Caco-2 (cell line): ENCODE data around the gene ZNF182. TPM values are rescaled to one million over a fixed set of nuclear protein-coding genes. Genes with fewer than 3 reads are reported as not detected.

Source experiments
- BruUV-seq: library from RNA; stranded (reverse); fragments of 400-500 nt; replicated peaks from 2 replicates; lab custom pipeline; 2021; lab: Mats Ljungman, UMichigan
- CTCF ChIA-PET: fragments of 300-600 bp; sonication (Branson Sonifier 250); formaldehyde crosslinking; loops from one replicate; lab custom pipeline; 2022; ENCODE audit warnings: antibody characterized with exemption; lab: Charles Lee
- POLR2A ChIA-PET: fragments of 300-600 bp; sonication (Branson Sonifier 250); formaldehyde crosslinking; loops from one replicate; lab custom pipeline; 2022; ENCODE audit warnings: antibody characterized with exemption; lab: Charles Lee
- DNase-seq, 2 experiments: peaks; one replicate each; pipeline versions ENCODE4 v3.0.0 to v3.0.0-alpha.2; 2020 to 2022
- H3K27me3 ChIP-seq: replicated peaks from 2 replicates; pipeline ENCODE4 v1.6.0; 2011; ENCODE audit warnings: low read length; ENCODE audit not compliant: control insufficient read depth, insufficient read depth
- H3K36me3 ChIP-seq: 2 replicates; pipeline ENCODE4 v1.5.1; 2011; ENCODE audit warnings: low read length; ENCODE audit not compliant: control insufficient read depth, insufficient read depth
- H3K4me1 ChIP-seq: fragments of 250-450 bp; sonication (Bioruptor Pico); 2 replicates; pipeline ENCODE4 v1.5.1; 2020; ENCODE audit warnings: mild to moderate bottlenecking
- H3K4me3 ChIP-seq: 2 replicates; pipeline ENCODE4 v1.5.1; 2011; ENCODE audit warnings: low read depth, mild to moderate bottlenecking, control low read depth, low read length
- H3K9me3 ChIP-seq: fragments of 250-450 bp; sonication (Bioruptor Pico); 2 replicates; pipeline ENCODE4 v1.5.1; 2020; ENCODE audit warnings: mild to moderate bottlenecking, moderate library complexity
- H3K27ac Mint-ChIP-seq: one replicate; pipeline ENCODE4 v1.8.0; 2022; ENCODE audit warnings: mixed read lengths; ENCODE audit not compliant: unreplicated experiment
- H3K27me3 Mint-ChIP-seq: one replicate; pipeline ENCODE4 v1.8.0; 2022; ENCODE audit warnings: mixed read lengths; ENCODE audit not compliant: insufficient read depth, unreplicated experiment
- H3K36me3 Mint-ChIP-seq: one replicate; pipeline ENCODE4 v1.8.0; 2022; ENCODE audit warnings: mild to moderate bottlenecking, mixed read lengths; ENCODE audit not compliant: insufficient read depth, unreplicated experiment
- H3K4me1 Mint-ChIP-seq: one replicate; pipeline ENCODE4 v1.8.0; 2022; ENCODE audit warnings: low read depth, mixed read lengths; ENCODE audit not compliant: unreplicated experiment
- H3K4me3 Mint-ChIP-seq: one replicate; pipeline ENCODE4 v1.8.0; 2022; ENCODE audit warnings: mild to moderate bottlenecking, moderate library complexity, mixed read lengths; ENCODE audit not compliant: unreplicated experiment
- H3K9me3 Mint-ChIP-seq: one replicate; pipeline ENCODE4 v1.8.0; 2022; ENCODE audit warnings: mixed read lengths; ENCODE audit not compliant: unreplicated experiment
- CTCF ChIP-seq, 2 experiments: fragments of 200-600 bp in 1 of 2; IDR thresholded peaks; 1 replicate in 1 of 2; 2 replicates in 1 of 2; pipeline versions ENCODE4 v1.5.1 to v1.8.0; 2011 to 2022; ENCODE audit warnings: antibody characterized with exemption in 1 of 2, control low read depth in 1 of 2, inconsistent platforms in 1 of 2, low read depth in 1 of 2, low read length in 1 of 2, mild to moderate bottlenecking in 1 of 2, moderate library complexity in 1 of 2; ENCODE audit not compliant: insufficient read depth in 1 of 2, severe bottlenecking in 1 of 2, unreplicated experiment in 1 of 2
- intact Hi-C: fragments of 100-400 bp; cut with micrococcal nuclease; formaldehyde crosslinking; loops from one replicate; pipeline ENCODE4 v1.10.0; 2022; ENCODE audit not compliant: unreplicated experiment
- total RNA-seq: library from RNA; stranded (reverse); gene quantifications from 2 replicates; pipeline ENCODE4 v1.2.3, GENCODE V29; 2022

The ZNF182 gene
- total RNA-seq, 1 experiment from 2014 or later: 3.9 TPM

DNA sequence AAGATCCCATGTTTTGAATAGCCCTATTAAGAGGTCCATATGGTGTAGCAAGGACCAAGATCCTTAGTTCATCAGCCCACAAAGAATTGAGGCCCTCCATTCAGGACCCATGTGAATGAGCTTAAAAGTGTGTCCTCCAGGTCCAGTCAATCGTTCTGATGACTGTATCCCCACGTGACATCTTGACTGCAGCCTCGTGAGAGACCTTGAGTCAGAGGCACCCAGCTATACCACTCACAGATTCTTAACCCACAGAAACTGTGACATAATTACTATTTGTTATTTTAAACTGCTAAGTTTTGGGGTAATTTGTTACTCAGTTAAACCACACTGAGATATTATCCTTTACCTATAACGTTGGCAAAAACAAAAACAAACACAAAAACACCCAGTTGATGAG, 62.4 kb downstream of the ZNF182 start:
- Mint-ChIP-seq H3K4me1 (no peaks in the 10 kb centered on the region), H3K36me3 (no peaks in the 10 kb centered on the region), H3K27ac (no peak overlapping the region), H3K27me3 (peaks cover 4% of the 10 kb centered on the region), H3K4me3 (no peak overlapping the region), H3K9me3 (no peaks in the 10 kb centered on the region)
- no peak for DNase-seq
- H3K4me1 ChIP-seq: no peaks in the 10 kb centered on the region
- intact Hi-C loops: no loop called here
- H3K4me3 ChIP-seq: no peak overlapping the region
- H3K36me3 ChIP-seq: no peaks in the 10 kb centered on the region
- H3K27me3 ChIP-seq: no peaks in the 10 kb centered on the region
- BruUV-seq: no TSS peak
- no peaks in the 10 kb centered on the region for H3K9me3 ChIP-seq
- CTCF ChIA-PET: no interaction called here
- no peak for TF ChIP-seq CTCF (IDR thresholded peaks at IDR 0.05; ENCODE audit: insufficient read depth in 1 of 2, low read depth in 1 of 2, low read length in 1 of 2, severe bottlenecking in 1 of 2, unreplicated experiment in 1 of 2)
- POLR2A ChIA-PET: no interaction called here

DNA sequence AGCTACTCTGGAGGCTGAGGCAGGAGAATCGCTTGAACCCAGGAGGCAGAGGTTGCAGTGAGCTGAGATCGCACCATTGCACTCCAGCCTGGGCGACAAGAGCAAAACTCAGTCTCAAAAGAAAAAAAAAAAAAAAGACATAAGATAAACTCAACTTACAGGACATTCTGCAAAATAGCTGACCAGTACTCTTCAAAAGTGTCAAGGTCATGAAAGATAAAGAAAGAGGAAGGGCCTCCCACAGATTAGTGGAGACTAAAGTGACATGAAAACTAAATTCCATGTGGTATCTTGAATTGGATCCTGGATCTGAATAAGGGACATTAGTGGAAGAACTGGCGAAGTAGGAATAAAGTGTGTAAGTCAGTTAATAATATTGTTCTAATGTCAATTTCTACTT, 63.3 kb downstream of the ZNF182 start:
- POLR2A ChIA-PET: no interaction called here
- Mint-ChIP-seq H3K9me3 (no peaks in the 10 kb centered on the region), H3K27me3 (peaks cover 4% of the 10 kb centered on the region), H3K27ac (no peak overlapping the region), H3K4me3 (no peak overlapping the region), H3K4me1 (no peaks in the 10 kb centered on the region), H3K36me3 (no peaks in the 10 kb centered on the region)
- no peaks in the 10 kb centered on the region for H3K4me1 ChIP-seq
- DNase-seq: no peak
- BruUV-seq: no TSS peak
- no peaks in the 10 kb centered on the region for H3K27me3 ChIP-seq
- H3K9me3 ChIP-seq: no peaks in the 10 kb centered on the region
- H3K36me3 ChIP-seq: no peaks in the 10 kb centered on the region
- no peak overlapping the region for H3K4me3 ChIP-seq
- TF ChIP-seq CTCF (IDR thresholded peaks at IDR 0.05; ENCODE audit: insufficient read depth in 1 of 2, low read depth in 1 of 2, low read length in 1 of 2, severe bottlenecking in 1 of 2, unreplicated experiment in 1 of 2): no peak
- intact Hi-C loops: no loop called here
- CTCF ChIA-PET: no interaction called here

GRCh38 chrX:47936940-47937317, 66.9 kb downstream of the ZNF182 start:
- Mint-ChIP-seq H3K4me3 (no peak overlapping the region), H3K9me3 (no peaks in the 10 kb centered on the region), H3K4me1 (no peaks in the 10 kb centered on the region), H3K27me3 (no peaks in the 10 kb centered on the region), H3K36me3 (no peaks in the 10 kb centered on the region), H3K27ac (no peak overlapping the region)
- CTCF ChIA-PET: no interaction called here
- H3K9me3 ChIP-seq: no peaks in the 10 kb centered on the region
- intact Hi-C loops: no loop called here
- no peak for TF ChIP-seq CTCF (IDR thresholded peaks at IDR 0.05; ENCODE audit: insufficient read depth in 1 of 2, low read depth in 1 of 2, low read length in 1 of 2, severe bottlenecking in 1 of 2, unreplicated experiment in 1 of 2)
- no TSS peak for BruUV-seq
- H3K36me3 ChIP-seq: no peaks in the 10 kb centered on the region
- no peak overlapping the region for H3K4me3 ChIP-seq
- POLR2A ChIA-PET: no interaction called here
- no peak for DNase-seq
- no peaks in the 10 kb centered on the region for H3K27me3 ChIP-seq
- H3K4me1 ChIP-seq: no peaks in the 10 kb centered on the region
